Cardiac fibroblast (primary cell): Measurements from ENCODE around the gene DUSP8.
"Not testable (repeated sequence)": the region's sequence is repeated elsewhere in the genome, so short reads cannot be mapped to it uniquely, and the experiment has no call there.

Experiments
- DNase-seq, 2 donors: peaks; one replicate each; pipeline versions ENCODE4 v3.0.0 to v3.0.0-alpha.2; 2010; ENCODE audit warnings: low read depth in 2 of 2
- H3K4me3 ChIP-seq, 2 donors: replicated peaks in 1 of 2; 1 replicate in 1 of 2; 2 replicates in 1 of 2; pipeline ENCODE4 v1.5.1; 2011; ENCODE audit warnings: low read depth in 2 of 2, low read length in 2 of 2, mild to moderate bottlenecking in 2 of 2, moderate library complexity in 1 of 2
- CTCF ChIP-seq: IDR thresholded peaks from one replicate; pipeline ENCODE4 v1.5.1; 2011; ENCODE audit warnings: low read depth, mild to moderate bottlenecking, low read length, inconsistent platforms

DUSP8 gene

GRCh38 chr11:1515082-1516060 lies 56.7 kb downstream of the DUSP8 start:
- H3K4me3 ChIP-seq, result no peak overlapping the region
- DNase-seq, result peak; percentile 61 to 69

GRCh38 chr11:1514336-1515061 lies 57.6 kb downstream of the DUSP8 start:
- H3K4me3 ChIP-seq, result no peak overlapping the region
- no peak for TF ChIP-seq CTCF
- DNase-seq, result no peak

More at GRCh38 chr11:1515082-1516060, 56.7 kb downstream of the DUSP8 start:
- peak; percentile 94 for TF ChIP-seq CTCF

- H3K4me3 ChIP-seq, result no peak overlapping the region
- no peak for TF ChIP-seq CTCF
- DNase-seq, result no peak
Measured at GRCh38 chr11:1513326-1514296, 58.5 kb downstream of the DUSP8 start.

- H3K4me3 ChIP-seq, DNase-seq: not testable (repeated sequence)
Measured at GRCh38 chr11:1512531-1513258, 59.4 kb downstream of the DUSP8 start.

GRCh38 chr11:1511937-1512496 lies 60.1 kb downstream of the DUSP8 start:
- H3K4me3 ChIP-seq, result no peak overlapping the region
- no peak for TF ChIP-seq CTCF
- no peak for DNase-seq

GRCh38 chr11:1510928-1511327 lies 61.1 kb downstream of the DUSP8 start:
- H3K4me3 ChIP-seq, result no peak overlapping the region
- no peak for TF ChIP-seq CTCF
- DNase-seq, result no peak

GRCh38 chr11:1510351-1510750 lies 61.7 kb downstream of the DUSP8 start:
- DNase-seq, H3K4me3 ChIP-seq: not testable (repeated sequence)
